HG02970 (cell line): ENCODE results near the gene KLHDC8A.

Experiments used
- ATAC-seq: cut with Tn5 transposase; IDR thresholded peaks from one replicate; pipeline ENCODE4 v1.9.1; 2021; ENCODE audit warnings: mild to moderate bottlenecking, moderate library complexity, moderate number of reproducible peaks; ENCODE audit not compliant: unreplicated experiment, low FRiP score

Gene KLHDC8A

GRCh38 chr1:205348554-205349487 is 7.9 kb downstream of the KLHDC8A start:
- no peak for ATAC-seq

GRCh38 chr1:205346956-205347574 is 9.7 kb downstream of the KLHDC8A start:
- no peak for ATAC-seq

GRCh38 chr1:205345761-205346160 is 11.0 kb downstream of the KLHDC8A start:
- ATAC-seq = no peak

GRCh38 chr1:205344066-205344928 is 12.4 kb downstream of the KLHDC8A start:
- ATAC-seq = no peak

- ATAC-seq = no peak
Observed at GRCh38 chr1:205343431-205344065, 13.2 kb downstream of the KLHDC8A start.

GRCh38 chr1:205342986-205343385 is 13.7 kb downstream of the KLHDC8A start:
- ATAC-seq = no peak

GRCh38 chr1:205340676-205341075 is 16.0 kb downstream of the KLHDC8A start:
- no peak for ATAC-seq

GRCh38 chr1:205339717-205340116 is 17.0 kb downstream of the KLHDC8A start:
- ATAC-seq = no peak

- ATAC-seq = no peak
Observed at GRCh38 chr1:205339197-205339702, 17.5 kb downstream of the KLHDC8A start.

GRCh38 chr1:205338011-205338410 is 18.7 kb downstream of the KLHDC8A start:
- ATAC-seq = no peak

GRCh38 chr1:205337481-205337880 is 19.2 kb downstream of the KLHDC8A start:
- no peak for ATAC-seq

GRCh38 chr1:205335692-205336091 is 21.0 kb downstream of the KLHDC8A start:
- ATAC-seq = no peak

GRCh38 chr1:205332015-205332791 is 24.5 kb downstream of the KLHDC8A start:
- ATAC-seq = no peak

GRCh38 chr1:205330150-205330549 is 26.6 kb downstream of the KLHDC8A start:
- ATAC-seq = no peak

- ATAC-seq = no peak
Observed at GRCh38 chr1:205329719-205330118, 27.0 kb downstream of the KLHDC8A start.

- no peak for ATAC-seq
Observed at GRCh38 chr1:205328476-205328875, 28.2 kb downstream of the KLHDC8A start.

- ATAC-seq = no peak
Observed at GRCh38 chr1:205326812-205327466, 29.8 kb downstream of the KLHDC8A start.

- ATAC-seq = no peak
Observed at GRCh38 chr1:205325334-205325884, 31.3 kb downstream of the KLHDC8A start.

- no peak for ATAC-seq
Observed at GRCh38 chr1:205324781-205325180, 31.9 kb downstream of the KLHDC8A start.
